GM19438 (cell line): Measurements from ENCODE around the gene F2R.
"Not testable (repeated sequence)": the region's sequence is repeated elsewhere in the genome, so short reads cannot be mapped to it uniquely, and the experiment has no call there.

Source experiments
- ATAC-seq: cut with Tn5 transposase; IDR thresholded peaks from one replicate; pipeline ENCODE4 v1.9.1; 2021; ENCODE audit warnings: low read depth; ENCODE audit not compliant: unreplicated experiment

F2R gene

GRCh38 chr5:76717222-76718083 is 1.5 kb downstream of the F2R start:
- no peak for ATAC-seq

GRCh38 chr5:76718381-76718832 is 2.5 kb downstream of the F2R start:
- ATAC-seq: no peak

GRCh38 chr5:76718880-76719279 is 3.0 kb downstream of the F2R start:
- no peak for ATAC-seq

GRCh38 chr5:76720988-76721569 is 5.2 kb downstream of the F2R start:
- peak; percentile 98 for ATAC-seq

- no peak for ATAC-seq
These were observed 7.3 kb downstream of the F2R start for GRCh38 chr5:76723266-76723665.

GRCh38 chr5:76723906-76724305 is 8.0 kb downstream of the F2R start:
- no peak for ATAC-seq

GRCh38 chr5:76724871-76725270 is 8.9 kb downstream of the F2R start:
- no peak for ATAC-seq

- no peak for ATAC-seq
These were observed 13.0 kb downstream of the F2R start for GRCh38 chr5:76728965-76729364.

GRCh38 chr5:76729373-76730290 is 13.7 kb downstream of the F2R start:
- no peak for ATAC-seq

GRCh38 chr5:76732405-76733048 is 16.6 kb downstream of the F2R start:
- ATAC-seq: no peak

GRCh38 chr5:76733049-76733417 is 17.1 kb downstream of the F2R start:
- ATAC-seq: no peak

- no peak for ATAC-seq
These were observed 20.0 kb downstream of the F2R start for GRCh38 chr5:76735762-76736545.

GRCh38 chr5:76736679-76737556 is 21.0 kb downstream of the F2R start:
- no peak for ATAC-seq

GRCh38 chr5:76737846-76738245 is 21.9 kb downstream of the F2R start:
- ATAC-seq: no peak

- not testable (repeated sequence) for ATAC-seq
These were observed 25.6 kb downstream of the F2R start for GRCh38 chr5:76741506-76741905.

GRCh38 chr5:76742583-76742982 is 26.7 kb downstream of the F2R start:
- no peak for ATAC-seq

GRCh38 chr5:76744632-76745031 is 28.7 kb downstream of the F2R start:
- no peak for ATAC-seq

GRCh38 chr5:76745670-76746069 is 29.7 kb downstream of the F2R start:
- ATAC-seq: no peak

- ATAC-seq: no peak
These were observed 30.8 kb downstream of the F2R start for GRCh38 chr5:76746677-76747076.
